ENCODE data around the gene MICU2.

The MICU2 gene

DNA sequence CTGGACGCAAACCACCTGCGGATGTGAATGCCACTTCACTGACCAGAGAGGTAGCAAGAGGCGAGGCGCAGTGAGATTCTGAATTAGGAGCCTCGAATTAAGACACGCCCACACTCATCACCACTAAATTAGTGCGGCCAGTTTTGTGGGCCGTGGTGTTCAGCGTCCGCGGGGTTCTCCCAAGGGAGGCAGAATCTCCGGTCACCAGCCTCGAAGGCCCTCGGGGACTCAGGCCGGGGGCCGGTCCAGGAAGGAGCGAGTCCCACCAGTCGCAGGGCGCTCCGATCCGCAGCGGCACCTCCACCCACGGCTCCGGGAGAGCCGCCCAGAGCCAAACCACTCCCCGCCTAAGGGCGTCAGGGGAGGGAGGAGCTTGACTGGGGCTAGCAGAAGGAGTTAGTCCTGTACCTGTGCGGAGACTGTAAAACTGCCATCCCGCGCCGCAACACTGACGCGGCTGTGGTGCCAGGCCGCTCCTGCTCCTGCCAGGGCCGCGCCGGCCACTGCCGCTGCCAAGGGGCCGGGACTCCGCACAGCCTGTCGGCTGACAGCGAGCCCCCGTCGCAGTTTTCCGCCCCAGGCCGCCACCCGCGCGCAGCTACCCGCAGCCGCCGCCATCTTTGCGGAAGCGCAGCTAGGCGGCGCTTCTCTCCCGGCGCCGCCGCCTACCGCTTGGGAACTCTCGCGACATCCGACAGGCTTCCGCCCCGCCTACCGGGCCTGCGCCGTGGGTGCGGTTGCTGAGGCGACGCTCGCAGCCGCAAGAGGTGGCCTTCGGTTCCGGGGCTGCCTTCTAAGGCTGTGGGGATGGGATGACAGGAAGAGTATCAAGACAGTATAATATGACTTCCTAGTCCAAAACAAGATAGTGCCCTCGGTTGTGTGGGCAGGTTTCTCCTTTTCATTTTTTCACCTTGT, at the start of gene MICU2:
Gene MICU2 (minus strand): TSS at position 640 of the 918 bp plus-strand sequence. CDS start 22 bp downstream, at position 618.
- peak; percentile 85 to 98 (median 90) for DNase-seq
- intact Hi-C loops (cut with DNase I) = loop anchor here (5.0 kb wide), 1 partner anchor 69 kb away; the partner anchor contains the start of gene FGF9

GRCh38 chr13:21641629-21642028, 37.7 kb upstream of the MICU2 start:
- no peak for DNase-seq
- intact Hi-C loops (cut with DNase I) = no loop called here

DNA sequence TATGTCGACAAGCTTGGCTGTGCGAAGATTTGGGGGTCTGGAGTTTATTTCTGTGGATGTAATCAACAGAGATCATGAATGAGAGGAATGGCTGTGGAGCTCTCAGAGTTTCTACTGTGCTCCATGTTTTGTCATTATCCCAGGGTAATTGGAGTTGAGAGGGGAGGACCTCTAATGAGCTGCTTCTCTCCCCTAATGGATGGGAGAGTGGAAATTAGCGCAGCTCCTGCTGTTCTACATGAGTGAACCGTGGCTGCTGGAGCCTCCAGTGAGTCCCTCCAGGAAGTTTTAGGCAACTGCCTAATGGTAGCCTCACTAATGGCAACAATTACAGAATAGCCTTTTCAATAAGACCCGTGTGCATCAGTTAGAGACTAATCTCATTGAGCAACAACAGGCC, 35.6 kb upstream of the MICU2 start:
- intact Hi-C loops (cut with DNase I) = loop anchor here (2.0 to 10.0 kb wide), 3 partner anchors 635 to 1157 kb away; no protein-coding TSS in a partner anchor
- DNase-seq = no peak

DNA sequence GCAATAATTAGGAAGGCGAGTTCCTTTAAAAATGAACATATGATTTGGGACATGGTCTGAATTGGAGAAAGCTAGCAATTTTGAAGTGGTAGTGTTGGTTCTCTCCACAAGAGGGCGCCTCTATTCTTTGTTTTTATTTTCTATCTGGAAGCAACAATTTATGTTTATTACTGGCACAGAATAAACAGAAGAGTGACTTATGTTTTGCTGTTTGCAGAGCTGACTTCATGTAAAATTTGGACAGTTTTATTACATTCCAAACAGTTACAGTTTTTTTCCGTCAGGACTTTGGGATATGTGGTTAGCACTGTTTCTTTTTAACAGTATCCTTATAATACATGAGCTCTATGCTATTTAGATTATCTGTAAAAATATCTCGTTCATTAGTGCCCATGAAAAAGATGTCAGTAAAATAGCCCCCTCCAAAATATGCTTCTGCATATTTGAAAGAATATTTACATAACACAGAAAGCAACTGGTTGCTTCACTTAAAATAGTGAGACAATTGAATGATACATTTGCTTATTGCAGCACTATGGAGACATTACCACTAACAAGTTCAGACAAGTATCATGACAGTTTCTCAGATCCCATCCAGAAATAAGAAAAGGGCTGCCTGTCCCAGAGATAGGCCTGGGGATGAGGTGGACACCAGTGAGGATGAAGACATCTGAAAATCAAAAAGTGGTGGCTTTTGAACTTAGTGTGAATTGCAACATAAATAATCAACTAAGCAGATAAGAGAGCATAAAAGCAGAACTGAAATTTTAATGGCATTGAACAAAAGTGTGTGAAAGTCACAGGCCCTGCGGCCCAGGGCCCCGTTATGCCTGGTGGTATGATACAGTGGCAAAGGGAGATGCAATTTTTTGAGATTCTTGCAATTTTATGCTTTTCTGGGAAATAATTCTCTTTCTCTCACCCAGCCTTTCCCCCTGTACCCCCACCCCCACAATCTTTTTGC, 34.6 kb upstream of the MICU2 start:
- DNase-seq = no peak
- intact Hi-C loops (cut with DNase I) = loop anchor here (2.0 to 10.0 kb wide), 3 partner anchors 636 to 1158 kb away; no protein-coding TSS in a partner anchor

- peak in 6 of 10 donors; percentile 12 to 87 (median 32) for DNase-seq
These were observed 33.3 kb upstream of the MICU2 start for GRCh38 chr13:21637296-21637695.

DNA sequence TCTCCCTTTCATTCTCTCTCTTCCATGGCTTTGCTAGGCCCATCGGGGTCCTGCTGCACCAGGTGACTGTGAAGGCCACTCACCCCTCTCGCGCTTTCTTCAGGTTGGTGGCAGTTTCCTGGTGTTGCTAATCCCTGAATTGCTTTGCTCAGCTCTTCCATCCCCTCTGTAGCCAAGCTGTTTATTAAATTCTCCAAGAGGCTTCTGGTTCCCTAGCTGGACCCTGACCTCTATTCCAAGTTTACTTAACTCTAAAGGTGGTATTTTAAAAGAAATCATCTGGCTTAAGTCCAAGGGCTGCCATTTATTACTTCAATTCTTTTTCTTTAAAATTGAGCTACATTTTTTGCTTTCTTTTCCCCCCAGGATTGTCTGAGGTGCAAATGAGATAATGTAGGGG, 32.7 kb upstream of the MICU2 start:
- no peak for DNase-seq
- intact Hi-C loops (cut with DNase I) = loop anchor here (5.0 to 10.0 kb wide), 2 partner anchors 638 to 1126 kb away; no protein-coding TSS in a partner anchor

More at GRCh38 chr13:21637296-21637695, 33.3 kb upstream of the MICU2 start:
- intact Hi-C loops (cut with DNase I) = loop anchor here (5.0 to 10.0 kb wide), 2 partner anchors 638 to 1125 kb away; no protein-coding TSS in a partner anchor

DNA sequence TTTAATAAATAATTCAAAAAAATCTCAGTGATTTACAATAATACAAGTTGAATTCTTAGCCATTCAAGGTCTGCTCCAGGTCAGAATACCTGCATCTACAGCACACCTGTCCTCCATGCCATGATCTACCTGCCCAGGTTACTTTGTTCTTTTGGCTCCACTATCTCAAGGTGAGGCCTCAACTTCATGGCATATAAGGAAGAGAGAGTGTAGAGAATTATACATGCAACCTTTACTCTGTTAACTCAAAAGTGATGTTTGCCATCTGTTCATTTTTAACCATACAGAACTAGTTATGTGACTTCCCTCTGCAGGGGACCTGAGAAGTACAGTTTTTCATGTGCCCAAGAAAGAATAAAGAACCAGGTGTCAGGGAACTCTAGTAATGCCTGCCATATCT, 28.2 kb upstream of the MICU2 start:
- no peak for DNase-seq
- intact Hi-C loops (cut with DNase I) = loop anchor here (10.0 kb wide), 1 partner anchor 643 kb away; no protein-coding TSS in a partner anchor

DNA sequence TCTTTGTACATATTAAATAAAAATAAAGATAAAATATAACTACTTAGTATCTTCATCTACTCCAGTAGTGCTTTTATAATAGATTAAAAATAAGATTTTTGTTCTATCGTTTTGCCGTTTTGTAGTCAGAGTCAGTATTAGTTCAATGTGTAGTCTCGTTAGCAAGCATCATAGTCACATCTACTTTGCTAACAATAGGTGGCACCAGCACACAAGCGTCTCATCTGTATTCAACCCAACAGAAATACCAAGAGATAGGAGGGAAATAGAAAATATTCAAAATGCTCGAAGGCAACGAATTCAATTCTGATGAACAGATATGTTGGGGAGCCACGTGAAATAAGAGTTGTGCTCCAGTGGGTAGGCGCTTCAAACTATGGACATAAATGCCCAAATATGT, 21.4 kb upstream of the MICU2 start:
- no peak for DNase-seq
- intact Hi-C loops (cut with DNase I) = no loop called here

DNA sequence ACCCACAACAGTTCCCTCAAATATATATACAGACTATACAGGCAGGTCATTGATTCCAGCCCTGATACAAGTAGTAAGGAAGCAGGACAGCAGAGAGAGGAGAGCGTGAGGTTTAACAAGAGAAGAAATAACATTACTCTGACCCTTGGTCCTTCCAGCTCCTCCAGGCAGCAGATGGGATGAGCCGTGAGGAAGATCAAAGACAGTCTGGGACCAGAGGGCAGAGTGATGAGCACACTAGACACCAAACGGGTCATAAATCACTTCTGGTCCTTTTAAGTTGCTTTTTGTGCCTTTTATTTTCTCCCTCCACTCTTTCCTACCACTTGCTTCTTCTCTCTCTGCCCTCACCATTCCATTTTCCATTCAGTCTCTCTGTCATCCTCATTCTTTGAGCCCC, 16.9 kb upstream of the MICU2 start:
- no peak for DNase-seq
- intact Hi-C loops (cut with DNase I) = no loop called here

- no peak for DNase-seq
- intact Hi-C loops (cut with DNase I) = no loop called here
These were observed 15.8 kb upstream of the MICU2 start for GRCh38 chr13:21619633-21620220.

- intact Hi-C loops (cut with DNase I) = no loop called here
- DNase-seq = no peak
These were observed 12.9 kb upstream of the MICU2 start for GRCh38 chr13:21616880-21617279.

DNA sequence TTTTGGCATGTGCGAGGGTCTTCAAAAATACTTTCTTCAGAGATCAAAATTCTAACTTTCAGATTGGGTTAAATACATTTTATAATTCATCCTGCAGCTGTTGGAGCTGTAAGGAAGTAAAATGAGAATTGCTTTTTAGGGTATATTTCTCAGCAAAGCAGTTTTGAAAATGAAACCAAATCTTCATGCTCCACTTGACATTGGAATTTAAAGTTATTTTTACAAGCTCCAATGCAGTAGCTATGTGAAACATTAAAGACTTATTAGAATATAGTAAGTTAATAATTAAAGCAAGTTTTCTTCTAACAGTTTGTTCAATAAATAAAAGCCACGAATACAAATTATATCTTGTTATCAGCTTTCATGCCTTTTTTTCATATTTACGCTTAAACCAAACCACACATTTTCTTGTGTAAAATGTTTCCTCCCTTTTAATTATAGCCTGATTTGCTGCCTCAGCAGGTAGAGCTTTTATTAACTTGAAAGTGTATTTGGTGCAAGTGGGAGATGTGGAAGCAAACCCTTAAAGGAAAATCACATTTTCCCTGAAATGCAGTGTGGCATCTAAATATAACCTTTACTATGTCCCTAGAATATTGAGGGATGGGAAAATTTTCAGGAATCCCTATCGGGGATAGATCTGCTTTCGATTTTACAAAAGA, 12.4 kb upstream of the MICU2 start:
- intact Hi-C loops (cut with DNase I) = no loop called here
- no peak for DNase-seq

- no peak for DNase-seq
- intact Hi-C loops (cut with DNase I) = no loop called here
These were observed 11.5 kb upstream of the MICU2 start for GRCh38 chr13:21615427-21615826.

DNA sequence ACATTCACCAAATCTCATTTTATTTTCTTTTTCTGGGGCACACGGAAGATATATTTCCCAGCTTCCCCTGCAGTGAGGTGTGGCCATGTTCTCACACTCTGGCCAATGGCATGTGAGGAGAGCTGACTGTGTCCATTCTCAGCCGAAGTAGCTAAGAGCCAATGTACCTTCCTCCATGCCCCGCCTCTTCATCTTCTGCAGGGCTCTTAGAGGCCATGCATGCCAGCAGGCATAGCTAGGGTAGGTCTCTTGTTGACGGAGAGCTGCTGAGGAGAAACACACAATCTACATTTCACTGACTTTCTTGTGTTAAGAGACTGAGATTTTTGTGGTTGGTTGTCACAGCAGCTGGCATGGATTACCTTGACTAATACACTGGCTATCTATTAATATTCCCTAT, 9.8 kb upstream of the MICU2 start:
- intact Hi-C loops (cut with DNase I) = no loop called here
- DNase-seq = no peak

DNA sequence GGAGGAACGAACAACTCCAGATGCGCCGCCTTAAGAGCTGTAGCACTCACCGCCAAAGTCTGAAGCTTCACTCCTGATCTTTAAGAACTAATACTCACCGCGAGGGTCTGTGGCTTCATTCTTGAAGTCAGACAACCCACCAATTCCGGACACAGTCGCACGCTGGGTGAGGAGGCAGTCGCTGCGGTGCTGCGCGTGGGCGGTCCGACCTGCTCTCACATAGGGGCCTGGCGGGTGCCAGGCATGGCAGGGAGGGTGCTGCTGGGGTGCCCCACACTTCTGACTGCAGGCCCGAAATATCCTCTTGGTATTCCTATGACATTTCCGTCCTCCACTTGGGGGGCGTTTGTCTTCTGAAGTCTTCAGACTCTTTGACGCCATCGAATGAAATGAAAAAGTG, 7.4 kb upstream of the MICU2 start:
- DNase-seq = peak in 1 of 10 donors; percentile 65
- intact Hi-C loops (cut with DNase I) = no loop called here

DNA sequence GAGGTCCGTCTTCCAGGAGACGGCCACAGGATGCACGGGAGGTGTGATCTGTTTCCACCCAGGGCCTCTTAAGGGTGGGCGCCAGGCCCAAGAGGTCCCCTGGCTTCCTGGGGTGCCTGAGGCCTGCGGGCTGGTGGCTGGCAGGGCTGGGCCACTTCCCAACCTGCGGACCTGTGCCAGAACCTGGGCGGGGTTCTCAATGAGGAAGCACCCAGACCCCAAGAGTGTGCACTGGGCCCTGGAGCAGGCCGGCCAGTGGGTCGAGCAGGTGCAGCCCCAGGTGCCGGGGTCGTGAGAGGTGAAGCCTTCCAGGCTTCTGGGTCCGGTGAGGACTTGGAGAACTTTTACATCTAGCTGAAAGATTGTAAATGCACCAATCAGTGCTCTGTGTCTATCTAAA, 6.7 kb upstream of the MICU2 start:
- no peak for DNase-seq
- intact Hi-C loops (cut with DNase I) = no loop called here

DNA sequence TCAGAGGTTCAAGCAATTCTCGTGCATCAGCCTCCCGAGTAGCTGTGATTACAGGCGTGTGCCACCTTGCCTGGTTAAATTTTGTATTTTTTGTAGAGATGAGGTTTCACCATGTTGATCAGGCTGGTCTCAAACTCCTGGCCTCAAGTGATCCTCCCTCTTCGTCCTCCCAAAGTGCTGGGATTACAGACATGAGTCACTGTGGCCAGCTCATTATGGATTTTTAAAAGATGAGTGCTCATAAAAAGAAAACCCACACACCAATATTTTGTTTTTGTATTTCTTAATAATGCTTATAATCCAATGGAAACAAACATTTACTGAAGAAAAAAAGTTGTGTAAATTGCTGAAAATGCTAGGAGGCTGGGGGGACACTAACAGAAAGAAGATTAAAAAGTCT, 5.0 kb upstream of the MICU2 start:
- DNase-seq = no peak
- intact Hi-C loops (cut with DNase I) = no loop called here

DNA sequence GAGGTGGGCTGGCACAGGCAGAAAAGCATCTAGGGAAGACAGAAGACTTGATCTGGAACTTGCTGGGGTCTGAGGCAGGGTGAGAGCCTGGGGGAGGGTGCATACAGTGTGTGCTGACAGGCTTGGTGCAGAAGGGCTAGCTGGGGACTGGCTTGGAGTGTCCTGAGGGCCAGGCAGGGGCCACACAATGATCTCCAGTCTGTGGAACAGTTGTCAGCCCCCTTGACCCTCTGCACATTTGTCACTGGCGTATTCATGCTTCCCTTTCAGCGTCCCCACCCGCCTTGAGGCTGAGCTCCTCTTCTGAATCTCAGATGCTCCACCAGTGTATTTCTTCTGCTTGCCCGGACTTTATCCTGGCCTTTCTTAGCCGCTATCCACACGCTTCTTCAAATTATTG, 2.8 kb upstream of the MICU2 start:
- DNase-seq = no peak
- intact Hi-C loops (cut with DNase I) = no loop called here

- DNase-seq = no peak
- intact Hi-C loops (cut with DNase I) = no loop called here
These were observed 2.3 kb upstream of the MICU2 start for GRCh38 chr13:21606251-21606650.

DNA sequence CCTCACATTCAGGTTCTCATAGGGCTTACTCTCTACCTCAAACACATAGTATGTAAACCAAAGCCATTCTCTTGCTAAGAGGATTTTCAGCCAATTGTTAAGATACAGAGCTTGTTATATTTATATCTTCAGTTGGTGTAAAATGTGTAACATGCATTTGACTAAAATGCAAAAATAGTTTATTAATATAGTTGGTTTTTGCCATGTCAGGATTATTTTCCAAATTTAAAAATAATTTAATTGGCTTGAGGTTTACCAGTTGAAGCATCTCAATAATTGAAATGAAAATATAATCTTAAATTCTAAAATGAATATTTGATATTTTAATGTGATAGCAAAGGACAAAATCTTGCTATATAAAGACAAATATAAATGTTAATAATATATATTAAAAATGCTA, 7.2 kb downstream of the MICU2 start:
- intact Hi-C loops (cut with DNase I) = no loop called here
- DNase-seq = no peak
